NCI-H146 treated with DMSO at 0.1 percent for 48 hours (cell line): ENCODE results near the gene CCDC148.

Source experiments
- DNase-seq: peaks from one replicate; lab custom pipeline; 2025; ENCODE audit not compliant: unreplicated experiment; lab: John Stamatoyannopoulos, UW

CCDC148 gene

GRCh38 chr2:158130832-158131473 lies 325.6 kb downstream of the CCDC148 start:
- no peak for DNase-seq

- DNase-seq = no peak
Observed at GRCh38 chr2:158129037-158129436, 327.5 kb downstream of the CCDC148 start.

- no peak for DNase-seq
Observed at GRCh38 chr2:158128168-158128973, 328.2 kb downstream of the CCDC148 start.

GRCh38 chr2:158127380-158127804 lies 329.2 kb downstream of the CCDC148 start:
- no peak for DNase-seq

- DNase-seq = no peak
Observed at GRCh38 chr2:158125756-158126498, 330.6 kb downstream of the CCDC148 start.

- no peak for DNase-seq
Observed at GRCh38 chr2:158124896-158125295, 331.7 kb downstream of the CCDC148 start.
